H9 (cell line): ENCODE data around the gene DAZAP1. TPM values are rescaled to one million over a fixed set of nuclear protein-coding genes. Genes with fewer than 3 reads are reported as not detected.
A peak's percentile ranks its signal among the peaks of the same experiment; 100 is the strongest.

Experiments used
- DNase-seq: peaks from one replicate; pipeline ENCODE4 v3.0.0-alpha.2; 2017
- H2AFZ ChIP-seq: one replicate; pipeline ENCODE4 v1.6.1; 2013; ENCODE audit warnings: mild to moderate bottlenecking, low read length, control low read depth, moderate library complexity
- H2AK5ac ChIP-seq: 2 replicates; pipeline ENCODE4 v1.6.1; 2013; ENCODE audit warnings: low read length, control low read depth, mixed read lengths; ENCODE audit not compliant: insufficient read length
- H2BK120ac ChIP-seq: one replicate; pipeline ENCODE4 v1.6.1; 2013; ENCODE audit warnings: low read depth, mild to moderate bottlenecking, low read length, control low read depth, inconsistent platforms; ENCODE audit not compliant: poor library complexity, severe bottlenecking
- H2BK12ac ChIP-seq: 2 replicates; pipeline ENCODE4 v1.6.1; 2013; ENCODE audit warnings: low read length, control low read depth, mixed read lengths, low read depth; ENCODE audit not compliant: insufficient read length
- H2BK15ac ChIP-seq: 2 replicates; pipeline ENCODE4 v1.6.1; 2013; ENCODE audit warnings: low read depth, low read length, control low read depth
- H2BK20ac ChIP-seq: one replicate; pipeline ENCODE4 v1.6.1; 2013; ENCODE audit warnings: low read depth, mild to moderate bottlenecking, low read length, control low read depth, inconsistent platforms; ENCODE audit not compliant: poor library complexity, severe bottlenecking
- H2BK5ac ChIP-seq: 2 replicates; pipeline ENCODE4 v1.6.1; 2013; ENCODE audit warnings: low read length, control low read depth, mixed read lengths; ENCODE audit not compliant: insufficient read length
- H3K14ac ChIP-seq: 2 replicates; pipeline ENCODE4 v1.6.1; 2013; ENCODE audit warnings: low read length, control low read depth; ENCODE audit not compliant: insufficient read depth
- H3K18ac ChIP-seq: 2 replicates; pipeline ENCODE4 v1.6.1; 2013; ENCODE audit warnings: low read depth, mild to moderate bottlenecking, mixed read lengths, low read length, control low read depth; ENCODE audit not compliant: insufficient read length
- H3K23ac ChIP-seq: 2 replicates; pipeline ENCODE4 v1.6.1; 2013; ENCODE audit warnings: low read length, control low read depth, mixed read lengths, low read depth; ENCODE audit not compliant: insufficient read length
- H3K23me2 ChIP-seq: 2 replicates; pipeline ENCODE4 v1.6.1; 2013; ENCODE audit warnings: low read depth, mild to moderate bottlenecking, mixed read lengths, low read length, control low read depth; ENCODE audit not compliant: insufficient read length, poor library complexity, severe bottlenecking
- H3K27ac ChIP-seq: 2 replicates; pipeline ENCODE4 v1.5.1; 2013; ENCODE audit warnings: low read length, control low read depth, mixed read lengths, low read depth; ENCODE audit not compliant: insufficient read length
- H3K27me3 ChIP-seq: 2 replicates; pipeline ENCODE4 v1.6.1; 2013; ENCODE audit warnings: low read length, control low read depth, inconsistent platforms; ENCODE audit not compliant: insufficient read depth
- H3K4ac ChIP-seq: 2 replicates; pipeline ENCODE4 v1.6.1; 2013; ENCODE audit warnings: low read depth, mild to moderate bottlenecking, control low read depth, inconsistent platforms, low read length, moderate library complexity
- H3K4me1 ChIP-seq: 2 replicates; pipeline ENCODE4 v1.6.1; 2013; ENCODE audit warnings: low read length, control low read depth, inconsistent platforms; ENCODE audit not compliant: insufficient read depth
- H3K4me2 ChIP-seq: 2 replicates; pipeline ENCODE4 v1.6.1; 2013; ENCODE audit warnings: low read length, control low read depth, mixed read lengths; ENCODE audit not compliant: insufficient read length, insufficient read depth
- H3K56ac ChIP-seq: 2 replicates; pipeline ENCODE4 v1.6.1; 2013; ENCODE audit warnings: low read depth, mild to moderate bottlenecking, mixed read lengths, low read length, control low read depth; ENCODE audit not compliant: insufficient read length
- H3K79me1 ChIP-seq: 2 replicates; pipeline ENCODE4 v1.6.1; 2013; ENCODE audit warnings: low read depth, mild to moderate bottlenecking, moderate library complexity, low read length, control low read depth, inconsistent platforms; ENCODE audit not compliant: insufficient read depth, poor library complexity, severe bottlenecking
- H3K79me2 ChIP-seq: 2 replicates; pipeline ENCODE4 v1.6.1; 2013; ENCODE audit warnings: low read length, control low read depth, inconsistent platforms; ENCODE audit not compliant: insufficient read depth
- H3K9ac ChIP-seq: 2 replicates; pipeline ENCODE4 v1.6.1; 2013; ENCODE audit warnings: low read length, control low read depth, mixed read lengths; ENCODE audit not compliant: insufficient read length; ENCODE audit errors: extremely low read depth
- H3K9me3 ChIP-seq: one replicate; pipeline ENCODE4 v1.6.1; 2013; ENCODE audit warnings: low read depth, low read length, inconsistent platforms; ENCODE audit not compliant: control insufficient read depth
- H3T11ph ChIP-seq: one replicate; pipeline ENCODE4 v1.6.1; 2013; ENCODE audit warnings: mild to moderate bottlenecking, low read length, control low read depth, inconsistent platforms
- H4K20me1 ChIP-seq: one replicate; pipeline ENCODE4 v1.6.1; 2013; ENCODE audit not compliant: control insufficient read depth, insufficient read length, insufficient read depth
- H4K5ac ChIP-seq: 2 replicates; pipeline ENCODE4 v1.6.1; 2013; ENCODE audit warnings: low read depth, mild to moderate bottlenecking, mixed read lengths, low read length, control low read depth; ENCODE audit not compliant: insufficient read length
- H4K8ac ChIP-seq: replicated peaks from 2 replicates; pipeline ENCODE4 v1.6.1; 2013; ENCODE audit warnings: low read length, control low read depth, mixed read lengths, low read depth; ENCODE audit not compliant: insufficient read length
- H4K91ac ChIP-seq: 2 replicates; pipeline ENCODE4 v1.6.1; 2013; ENCODE audit warnings: low read depth, mild to moderate bottlenecking, moderate library complexity, mixed read lengths, low read length, control low read depth; ENCODE audit not compliant: insufficient read length
- H3K27ac Mint-ChIP-seq, 3 experiments: 2 replicates in 2 of 3; 3 replicates in 1 of 3; pipeline ENCODE4 v1.8.0; 2020 to 2021; ENCODE audit warnings: mixed read lengths in 3 of 3, mild to moderate bottlenecking in 1 of 3, moderate library complexity in 1 of 3
- H3K27me3 Mint-ChIP-seq: 2 replicates; pipeline ENCODE4 v1.8.0; 2021; ENCODE audit warnings: low read depth, mild to moderate bottlenecking, moderate library complexity, mixed read lengths
- H3K36me3 Mint-ChIP-seq, 3 experiments: 2 replicates in 2 of 3; 3 replicates in 1 of 3; pipeline ENCODE4 v1.8.0; 2020 to 2021; ENCODE audit warnings: low read depth in 3 of 3, mixed read lengths in 3 of 3; ENCODE audit not compliant: insufficient read depth in 1 of 3
- H3K4me1 Mint-ChIP-seq, 2 experiments: 2 replicates each; pipeline ENCODE4 v1.8.0; 2020; ENCODE audit warnings: mixed read lengths in 2 of 2
- H3K4me3 Mint-ChIP-seq, 2 experiments: 2 replicates in 1 of 2; 3 replicates in 1 of 2; pipeline ENCODE4 v1.8.0; 2020 to 2021; ENCODE audit warnings: mild to moderate bottlenecking in 2 of 2, mixed read lengths in 2 of 2, moderate library complexity in 1 of 2
- H3K9me3 Mint-ChIP-seq, 2 experiments: 2 replicates in 1 of 2; 3 replicates in 1 of 2; pipeline ENCODE4 v1.8.0; 2020; ENCODE audit warnings: mild to moderate bottlenecking in 2 of 2, mixed read lengths in 2 of 2, moderate library complexity in 1 of 2
- WGBS: extraction: QIAGEN DNeasy Blood & Tissue Kit; methylation state at CpG from one replicate; pipeline ENCODE4 v1.1.7; 2013; ENCODE audit warnings: missing lambda C conversion rate, low lambda C conversion rate, mixed read lengths; ENCODE audit not compliant: insufficient read length; ENCODE audit errors: extremely low coverage; 5-methylcytosine and 5-hydroxymethylcytosine counted together
- total RNA-seq: library from RNA; stranded (reverse); gene quantifications from 2 replicates; pipeline ENCODE4 v1.2.1, GENCODE V29; 2021
- TF ChIP-seq, protein P1 (sequence below): fragments of 200-600 bp; sonication (generic); conservative IDR thresholded peaks from 3 replicates; pipeline ENCODE4 v1.8.0; 2021; ENCODE audit warnings: antibody characterized with exemption, mild to moderate bottlenecking

Gene DAZAP1
- total RNA-seq, 1 experiment from 2014 or later = 265 TPM

DNA sequence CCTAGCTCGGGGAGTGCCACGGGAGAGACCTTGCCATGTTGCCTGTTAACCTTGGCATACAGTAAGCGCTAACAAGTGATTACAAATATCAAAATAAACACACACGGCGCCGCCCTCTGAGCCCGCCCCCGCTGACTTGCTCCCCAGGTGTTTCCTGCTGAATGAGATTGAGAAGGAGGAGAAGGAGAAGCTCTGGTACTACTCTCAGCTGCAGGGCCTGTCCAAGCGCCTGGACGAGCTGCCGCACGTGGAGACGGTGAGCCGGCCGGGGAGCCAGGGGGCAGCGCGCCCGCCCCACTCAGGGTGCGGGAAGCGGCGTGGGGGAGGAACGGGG, 47.6 kb downstream of the DAZAP1 start:
- H2AFZ ChIP-seq = no peak overlapping the region

More for the DNA sequence above, 47.6 kb downstream of the DAZAP1 start:
- Histone ChIP-seq H3K79me1 (no peaks in the 10 kb centered on the region), H4K5ac (no peak overlapping the region), H4K91ac (no peak overlapping the region), H4K20me1 (no peaks in the 10 kb centered on the region), H3K23ac (no peak overlapping the region), H3K4ac (no peak overlapping the region), H3K4me2 (no peak overlapping the region), H3K56ac (no peak overlapping the region), H2AK5ac (no peak overlapping the region), H3K79me2 (no peaks in the 10 kb centered on the region), H3T11ph (no peak overlapping the region), H3K9me3 (no peaks in the 10 kb centered on the region), H3K9ac (no peak overlapping the region), H3K4me1 (no peaks in the 10 kb centered on the region; the same call in 1 of the 2 replicates), H3K23me2 (peaks cover 15% of the 10 kb centered on the region), H2BK5ac (no peak overlapping the region), H3K27me3 (peaks cover 10% of the 10 kb centered on the region; the same call in 1 of the 2 replicates), H2BK20ac (no peak overlapping the region), H3K14ac (no peak overlapping the region), H2BK15ac (no peak overlapping the region), H3K18ac (no peak overlapping the region), H3K27ac (no peak overlapping the region), H2BK120ac (no peak overlapping the region), H2BK12ac (no peak overlapping the region), H4K8ac (no peak overlapping the region)
- no peak for DNase-seq
- Mint-ChIP-seq H3K4me1 (peaks cover 12 to 37% of the 10 kb centered on the region in 2 experiments), H3K9me3 (no peaks in the 10 kb centered on the region; a peak in 1 of 5 replicates), H3K27ac (no peak overlapping the region), H3K36me3 (peaks cover 0 to 13% (median 5%) of the 10 kb centered on the region in 3 experiments; a peak in 3 of 7 replicates), H3K27me3 (peaks cover 82% of the 10 kb centered on the region), H3K4me3 (peak overlapping the region in 1 of 2 experiments; percentile 60; a peak in 2 of 5 replicates)
- no CpG with 5 or more reads among the region's 22 CpGs for WGBS
- TF ChIP-seq, protein P1, sequence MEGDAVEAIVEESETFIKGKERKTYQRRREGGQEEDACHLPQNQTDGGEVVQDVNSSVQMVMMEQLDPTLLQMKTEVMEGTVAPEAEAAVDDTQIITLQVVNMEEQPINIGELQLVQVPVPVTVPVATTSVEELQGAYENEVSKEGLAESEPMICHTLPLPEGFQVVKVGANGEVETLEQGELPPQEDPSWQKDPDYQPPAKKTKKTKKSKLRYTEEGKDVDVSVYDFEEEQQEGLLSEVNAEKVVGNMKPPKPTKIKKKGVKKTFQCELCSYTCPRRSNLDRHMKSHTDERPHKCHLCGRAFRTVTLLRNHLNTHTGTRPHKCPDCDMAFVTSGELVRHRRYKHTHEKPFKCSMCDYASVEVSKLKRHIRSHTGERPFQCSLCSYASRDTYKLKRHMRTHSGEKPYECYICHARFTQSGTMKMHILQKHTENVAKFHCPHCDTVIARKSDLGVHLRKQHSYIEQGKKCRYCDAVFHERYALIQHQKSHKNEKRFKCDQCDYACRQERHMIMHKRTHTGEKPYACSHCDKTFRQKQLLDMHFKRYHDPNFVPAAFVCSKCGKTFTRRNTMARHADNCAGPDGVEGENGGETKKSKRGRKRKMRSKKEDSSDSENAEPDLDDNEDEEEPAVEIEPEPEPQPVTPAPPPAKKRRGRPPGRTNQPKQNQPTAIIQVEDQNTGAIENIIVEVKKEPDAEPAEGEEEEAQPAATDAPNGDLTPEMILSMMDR = no peak
